ENCODE results near the gene TLR8.

DNA sequence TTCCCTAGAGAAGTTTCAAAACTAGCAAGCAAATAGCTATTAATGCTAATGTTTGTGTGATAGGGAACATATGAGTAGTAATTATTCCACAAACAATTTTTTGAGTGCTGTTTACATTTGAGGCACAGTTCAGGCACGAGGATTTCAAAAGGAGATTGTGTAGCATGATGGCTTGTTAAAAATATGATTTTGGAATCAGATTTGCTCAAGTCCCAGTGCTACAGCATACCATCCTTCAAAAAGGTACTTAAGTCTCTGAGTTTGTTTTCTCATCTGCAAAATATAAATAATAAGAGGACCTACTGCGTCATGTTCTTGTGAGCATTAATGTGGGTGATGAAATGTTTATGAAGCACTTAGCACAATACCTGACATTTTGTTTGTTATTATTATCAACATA lies 11.3 kb downstream of the TLR8 start:
- TF ChIP-seq POLR2AphosphoS5 (IDR thresholded peaks at IDR 0.05; ENCODE audit: low read depth, low read length): no peak
- TF ChIP-seq, protein P1, sequence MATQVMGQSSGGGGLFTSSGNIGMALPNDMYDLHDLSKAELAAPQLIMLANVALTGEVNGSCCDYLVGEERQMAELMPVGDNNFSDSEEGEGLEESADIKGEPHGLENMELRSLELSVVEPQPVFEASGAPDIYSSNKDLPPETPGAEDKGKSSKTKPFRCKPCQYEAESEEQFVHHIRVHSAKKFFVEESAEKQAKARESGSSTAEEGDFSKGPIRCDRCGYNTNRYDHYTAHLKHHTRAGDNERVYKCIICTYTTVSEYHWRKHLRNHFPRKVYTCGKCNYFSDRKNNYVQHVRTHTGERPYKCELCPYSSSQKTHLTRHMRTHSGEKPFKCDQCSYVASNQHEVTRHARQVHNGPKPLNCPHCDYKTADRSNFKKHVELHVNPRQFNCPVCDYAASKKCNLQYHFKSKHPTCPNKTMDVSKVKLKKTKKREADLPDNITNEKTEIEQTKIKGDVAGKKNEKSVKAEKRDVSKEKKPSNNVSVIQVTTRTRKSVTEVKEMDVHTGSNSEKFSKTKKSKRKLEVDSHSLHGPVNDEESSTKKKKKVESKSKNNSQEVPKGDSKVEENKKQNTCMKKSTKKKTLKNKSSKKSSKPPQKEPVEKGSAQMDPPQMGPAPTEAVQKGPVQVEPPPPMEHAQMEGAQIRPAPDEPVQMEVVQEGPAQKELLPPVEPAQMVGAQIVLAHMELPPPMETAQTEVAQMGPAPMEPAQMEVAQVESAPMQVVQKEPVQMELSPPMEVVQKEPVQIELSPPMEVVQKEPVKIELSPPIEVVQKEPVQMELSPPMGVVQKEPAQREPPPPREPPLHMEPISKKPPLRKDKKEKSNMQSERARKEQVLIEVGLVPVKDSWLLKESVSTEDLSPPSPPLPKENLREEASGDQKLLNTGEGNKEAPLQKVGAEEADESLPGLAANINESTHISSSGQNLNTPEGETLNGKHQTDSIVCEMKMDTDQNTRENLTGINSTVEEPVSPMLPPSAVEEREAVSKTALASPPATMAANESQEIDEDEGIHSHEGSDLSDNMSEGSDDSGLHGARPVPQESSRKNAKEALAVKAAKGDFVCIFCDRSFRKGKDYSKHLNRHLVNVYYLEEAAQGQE (IDR thresholded peaks at IDR 0.05; ENCODE audit: insufficient read depth in 1 of 2, low read depth in 2 of 2, low read length in 2 of 2): no peak
- no peak for TF ChIP-seq TAF1 (IDR thresholded peaks at IDR 0.05; ENCODE audit: borderline replicate concordance, insufficient read depth, low read length)
